HL-60/S4 (cell line): ENCODE measurements around the gene SERINC1.
"Not testable (repeated sequence)": the region's sequence is repeated elsewhere in the genome, so short reads cannot be mapped to it uniquely, and the experiment has no call there.

Source experiments
- in situ Hi-C: fragments of 300-500 bp; cut with MboI; formaldehyde crosslinking; loops from 2 replicates; pipeline ENCODE4 v1.14.3; 2022; ENCODE audit warnings: low sequenced_read_pairs

The SERINC1 gene

DNA sequence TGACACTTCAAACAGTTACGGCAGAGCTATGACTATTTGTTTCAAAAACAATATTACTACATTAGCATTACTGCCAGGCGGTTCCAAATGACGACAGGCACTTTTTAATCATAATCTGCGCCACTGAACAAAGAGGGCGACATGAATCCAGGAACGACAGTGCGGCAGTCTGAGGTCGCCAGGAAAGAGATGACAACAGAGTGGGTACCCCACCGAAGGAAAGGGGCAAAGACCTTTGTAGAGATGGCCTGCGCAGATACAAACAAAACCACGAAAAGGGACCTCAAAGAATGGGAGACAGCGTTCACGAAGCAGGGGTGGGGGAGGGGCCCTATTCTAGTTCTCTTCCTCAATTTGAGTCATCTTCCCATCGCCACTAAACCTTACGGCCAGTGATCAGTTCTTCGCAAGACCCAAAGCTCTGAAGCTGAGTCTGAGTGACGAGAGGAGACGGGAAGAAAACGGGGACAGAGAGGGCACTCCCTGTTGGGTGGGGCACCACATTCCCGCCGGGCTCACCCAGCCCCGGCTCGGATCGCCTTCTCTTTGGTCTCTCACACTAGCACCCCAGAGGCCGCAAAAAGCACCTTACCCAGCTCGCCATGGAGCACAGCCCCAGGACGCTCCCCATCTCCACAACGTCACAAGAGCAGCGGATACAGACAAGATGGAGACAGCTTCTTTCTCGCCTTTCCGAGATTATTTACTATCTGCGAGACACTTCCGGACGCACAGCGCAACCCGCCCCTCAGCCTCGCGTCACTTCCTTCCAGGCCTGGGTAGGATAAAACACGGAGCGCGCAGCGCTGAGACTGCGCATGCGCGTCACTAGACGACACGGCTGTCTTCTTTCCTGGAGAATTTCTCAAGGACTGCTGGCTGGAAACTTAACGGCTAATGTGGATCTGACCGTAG lies at the start of gene SERINC1:
Gene SERINC1 (minus strand): TSS at position 701 of the 915 bp plus-strand sequence. CDS start 70 bp downstream, at position 631.
- in situ Hi-C loops: no loop called here

DNA sequence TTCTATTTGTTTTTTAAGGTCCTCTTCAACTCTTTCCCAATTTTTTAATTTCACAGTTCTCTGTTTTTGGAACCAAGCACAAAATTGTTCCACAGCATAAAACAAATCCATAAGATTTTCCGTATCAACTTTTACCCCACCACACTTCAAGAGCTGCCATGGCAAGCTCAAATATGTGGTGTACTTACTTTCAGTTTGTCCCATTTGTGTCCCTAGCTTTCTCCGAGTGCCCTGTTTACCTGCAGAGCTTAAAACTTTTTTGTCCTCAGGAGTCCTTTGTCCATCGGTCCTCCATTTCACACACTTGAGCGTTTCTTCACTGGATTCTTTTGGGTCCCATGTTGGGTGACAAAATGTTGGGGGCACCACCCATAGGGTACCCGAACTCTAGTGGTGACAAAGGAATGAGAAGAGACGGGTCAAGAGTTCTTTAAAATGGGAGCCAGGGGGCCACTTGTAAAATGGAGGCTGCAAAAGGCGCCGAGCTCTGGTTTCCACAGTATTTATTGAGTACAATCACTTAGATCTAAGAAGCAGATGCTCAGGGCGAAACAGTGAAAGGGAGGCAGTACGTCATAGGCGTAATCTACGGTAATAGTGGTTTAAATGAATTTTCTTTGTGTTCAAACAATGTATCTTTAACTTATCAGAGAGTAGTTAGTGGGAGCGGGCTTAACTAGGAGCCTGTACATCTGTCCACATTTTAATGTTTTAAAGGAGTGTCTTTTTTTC lies 39.8 kb upstream of the SERINC1 start:
- in situ Hi-C loops: no loop called here

DNA sequence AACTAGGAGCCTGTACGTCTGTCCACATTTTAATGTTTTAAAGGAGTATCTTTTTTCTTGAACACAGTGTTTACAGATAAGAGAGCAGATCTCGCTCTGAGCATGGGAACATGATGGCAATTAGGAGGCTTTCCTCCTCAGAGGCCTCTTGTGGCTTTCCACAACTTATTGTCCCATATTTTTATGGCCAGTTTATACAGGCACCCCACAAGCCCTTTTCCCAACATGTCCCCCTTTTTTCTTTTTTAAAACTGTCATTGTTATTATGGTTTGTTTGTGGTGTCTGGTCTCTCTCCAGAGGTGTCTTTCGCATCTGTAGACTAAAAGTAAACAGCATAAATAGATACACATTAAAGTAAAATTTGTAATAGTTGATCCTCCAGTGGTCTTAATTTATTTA lies 33.6 kb upstream of the SERINC1 start:
- in situ Hi-C loops: not testable (repeated sequence)

DNA sequence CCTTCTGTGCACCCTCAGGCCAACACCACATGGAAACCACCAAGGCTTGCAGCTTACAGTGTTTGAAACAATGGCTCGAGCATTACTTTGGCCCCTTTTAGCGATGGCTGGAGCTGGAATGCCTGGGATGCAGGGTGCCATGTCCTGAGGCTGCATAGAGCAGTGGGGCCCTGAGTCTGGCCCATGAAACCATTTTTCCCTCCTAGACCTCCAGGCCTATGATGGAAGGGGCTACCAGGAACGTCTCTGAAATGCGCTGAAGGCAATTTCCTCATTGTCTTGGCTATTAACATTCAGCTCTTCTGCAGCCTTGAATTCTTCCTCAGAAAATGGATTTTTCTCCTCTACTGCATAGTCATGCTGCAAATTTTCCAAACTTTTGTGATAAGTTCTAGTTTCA lies 29.9 kb upstream of the SERINC1 start:
- in situ Hi-C loops: no loop called here

DNA sequence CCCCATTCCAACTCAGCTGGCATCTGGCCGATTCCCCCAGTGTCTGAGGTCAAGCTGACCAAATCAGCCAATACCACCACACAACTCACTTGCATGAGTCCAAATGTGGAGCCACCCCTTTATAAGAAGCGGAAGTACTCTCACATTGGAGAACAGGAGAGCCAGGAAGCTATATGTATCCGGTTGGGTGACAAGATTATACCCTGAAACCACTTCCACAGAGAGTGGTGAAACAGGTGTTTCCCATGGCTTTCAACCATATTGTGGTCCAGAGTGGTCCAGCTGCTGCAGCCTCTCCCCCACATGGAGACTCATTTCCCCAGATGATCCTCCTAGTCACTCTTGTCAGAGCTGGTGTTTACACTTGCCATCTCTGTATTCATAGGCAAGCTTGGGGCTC lies 24.0 kb upstream of the SERINC1 start:
- in situ Hi-C loops: loop anchor here (25.0 kb wide), 1 partner anchor 342 kb away; no protein-coding TSS in a partner anchor

DNA sequence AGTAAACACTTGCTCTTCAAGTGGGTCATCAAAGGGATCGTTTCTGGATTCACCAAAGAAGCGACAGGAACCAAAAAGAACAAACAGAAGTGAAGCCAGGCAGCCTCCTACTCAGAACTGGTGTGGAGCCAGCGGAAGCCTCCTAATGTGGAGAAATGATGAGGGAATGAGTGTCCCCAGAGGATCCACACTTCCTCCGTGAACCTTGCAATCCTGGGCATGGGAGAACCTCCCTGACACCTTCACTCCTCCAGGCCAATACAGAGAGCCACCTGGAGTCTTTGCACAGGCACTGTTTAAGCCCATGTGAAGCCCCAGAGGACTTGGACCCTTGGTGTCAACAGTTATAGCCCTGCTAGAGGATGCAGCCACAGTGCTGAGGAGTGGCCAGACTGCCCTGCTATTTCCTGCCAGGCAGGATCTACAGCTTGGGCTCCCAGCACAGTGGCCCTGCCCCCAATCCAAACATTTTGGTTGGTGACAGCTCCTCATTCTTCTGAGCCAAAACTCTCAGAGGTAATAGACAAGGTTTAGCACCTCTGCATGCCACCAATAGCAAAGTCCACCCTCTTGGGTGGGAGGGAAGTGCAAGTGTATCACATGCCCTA lies 23.2 kb upstream of the SERINC1 start:
- in situ Hi-C loops: loop anchor here (25.0 kb wide), 1 partner anchor 343 kb away; no protein-coding TSS in a partner anchor

DNA sequence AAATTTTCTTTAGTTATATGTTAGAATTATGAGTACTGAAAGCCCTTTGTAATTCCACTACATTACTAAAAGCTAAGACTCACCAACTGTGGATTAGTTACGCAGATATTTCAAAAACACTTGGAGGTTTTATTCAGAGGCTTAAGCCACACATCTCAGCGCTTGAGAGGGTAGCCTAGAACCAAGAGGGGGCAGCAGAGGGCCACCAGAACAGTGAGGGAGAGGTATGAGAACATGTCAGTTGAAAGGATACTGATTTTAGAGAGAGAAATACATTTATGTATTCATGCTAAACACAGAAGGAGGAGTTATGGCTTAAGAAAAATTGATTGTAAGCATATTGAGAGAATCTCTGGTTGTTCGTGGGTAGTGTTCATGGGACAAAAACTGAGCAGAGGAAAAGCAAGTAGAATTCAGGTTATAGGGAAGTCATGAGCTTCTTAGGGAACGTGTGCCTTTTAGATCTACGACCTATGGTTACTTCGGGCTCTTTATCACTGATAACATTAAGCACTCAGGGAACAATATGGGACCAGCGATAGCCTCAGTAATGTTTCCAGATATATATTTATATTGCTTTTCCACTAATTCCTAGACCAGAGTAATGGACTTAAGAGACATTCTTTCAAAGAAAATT lies 20.4 kb upstream of the SERINC1 start:
- in situ Hi-C loops: loop anchor here (25.0 kb wide), 1 partner anchor 345 kb away; no protein-coding TSS in a partner anchor

DNA sequence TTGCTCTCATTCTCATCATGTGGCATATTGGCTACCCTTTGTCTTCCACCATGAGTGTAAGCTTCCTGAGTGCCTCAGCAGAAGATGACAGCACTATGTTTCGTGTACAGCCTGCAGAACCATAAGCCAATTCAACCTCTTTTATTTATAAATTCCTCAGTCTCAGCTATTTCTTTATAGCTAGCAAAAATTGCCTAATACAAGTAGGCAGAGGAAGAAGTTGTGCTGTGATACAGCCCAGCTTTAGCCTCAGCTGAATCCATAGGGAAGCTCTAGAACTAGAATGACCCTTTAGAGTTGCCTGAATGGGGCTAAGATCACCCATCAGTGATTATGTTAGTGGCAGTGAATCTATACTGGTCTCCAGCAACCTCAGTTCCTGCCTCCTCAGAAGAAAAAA lies 19.0 kb upstream of the SERINC1 start:
- in situ Hi-C loops: loop anchor here (25.0 kb wide), 1 partner anchor 347 kb away; no protein-coding TSS in a partner anchor

DNA sequence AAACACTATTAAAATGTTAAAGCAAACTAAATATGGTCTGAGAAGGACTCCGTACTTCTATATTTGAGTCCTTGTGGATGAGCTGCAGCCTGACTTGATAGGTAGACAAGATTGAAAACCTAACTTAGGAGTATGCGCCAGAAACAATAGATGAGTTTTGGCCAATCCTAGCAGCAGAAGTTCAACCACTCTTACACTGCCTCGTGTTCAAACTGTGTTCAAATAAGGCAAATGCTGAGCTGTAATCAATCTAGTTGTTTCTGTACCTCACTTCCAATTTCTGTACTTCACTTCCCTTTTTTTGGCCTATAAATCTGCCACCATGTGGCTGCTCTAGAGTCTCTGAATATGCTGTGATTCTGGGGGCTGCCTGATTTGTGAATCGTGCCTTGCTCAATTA lies 13.2 kb upstream of the SERINC1 start:
- in situ Hi-C loops: loop anchor here (25.0 kb wide), 1 partner anchor 353 kb away; no protein-coding TSS in a partner anchor

DNA sequence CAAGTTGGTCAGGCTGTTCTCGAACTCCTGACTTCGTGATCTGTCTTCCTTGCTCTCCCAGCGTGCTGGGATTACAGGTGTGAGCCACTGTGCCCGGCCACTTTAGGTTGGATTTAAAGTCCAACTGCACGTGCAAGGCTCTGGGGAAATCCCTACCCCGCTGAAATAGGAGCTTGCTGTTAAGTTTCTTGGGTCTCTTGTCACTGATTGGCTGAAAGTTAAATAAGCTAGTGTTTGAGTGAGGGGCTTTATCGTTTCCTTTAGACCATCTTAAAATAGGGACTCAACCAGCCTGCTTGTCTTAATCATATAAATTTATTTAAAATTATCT lies 11.1 kb upstream of the SERINC1 start:
- in situ Hi-C loops: loop anchor here (25.0 kb wide), 1 partner anchor 355 kb away; no protein-coding TSS in a partner anchor

DNA sequence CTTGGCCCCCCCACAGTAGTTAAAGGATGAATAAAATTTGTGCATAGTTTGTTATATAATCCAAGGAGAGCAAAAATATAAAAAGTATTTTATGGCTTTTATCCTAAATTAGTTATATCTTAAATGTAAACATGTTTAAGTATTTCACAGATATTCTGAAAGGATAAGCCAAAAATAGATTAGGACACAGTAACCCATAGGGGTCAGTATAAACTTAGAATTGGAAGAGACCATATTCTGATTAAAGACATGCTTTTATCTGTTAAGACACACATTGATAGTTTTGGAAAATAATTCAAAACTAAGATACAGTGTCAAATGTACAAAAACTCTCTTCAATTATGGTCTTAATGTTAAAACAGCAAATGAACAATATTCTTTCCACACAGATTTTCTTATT lies 4.5 kb upstream of the SERINC1 start:
- in situ Hi-C loops: loop anchor here (25.0 kb wide), 1 partner anchor 361 kb away; no protein-coding TSS in a partner anchor

DNA sequence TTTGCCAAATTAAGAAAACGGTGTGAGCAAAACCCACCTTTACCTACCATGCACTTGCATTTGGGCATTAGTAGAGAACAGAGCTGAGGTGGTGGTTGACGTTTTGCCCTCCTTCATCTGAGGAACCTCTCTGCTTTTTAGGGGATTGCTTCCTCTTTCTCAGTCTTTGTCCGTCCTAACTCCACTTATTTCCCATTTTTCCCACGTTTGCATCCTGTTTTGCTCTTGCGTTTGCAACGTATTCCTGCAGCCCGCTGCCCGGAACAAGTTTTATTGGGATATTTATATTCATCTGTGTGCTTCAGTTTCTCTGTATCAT lies 374 bp upstream of the SERINC1 start:
- in situ Hi-C loops: no loop called here

DNA sequence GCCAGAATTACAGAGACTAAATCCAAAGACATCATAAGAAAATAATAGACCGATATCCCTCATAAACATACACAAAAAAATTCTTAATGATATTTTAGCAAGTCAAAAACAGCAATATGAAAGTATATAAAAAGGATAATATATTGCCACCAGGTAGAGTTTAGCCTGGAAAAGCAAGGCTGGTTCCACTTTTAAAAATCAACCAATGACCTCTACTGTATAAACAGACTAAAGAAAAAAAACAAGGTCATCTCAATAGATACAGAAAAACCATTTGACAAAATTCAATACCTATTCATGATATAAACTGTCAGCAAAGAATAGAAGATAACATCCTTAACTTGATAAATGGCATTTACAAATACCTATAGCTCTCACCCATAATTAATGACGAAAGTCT lies 9.7 kb downstream of the SERINC1 start:
- in situ Hi-C loops: no loop called here

DNA sequence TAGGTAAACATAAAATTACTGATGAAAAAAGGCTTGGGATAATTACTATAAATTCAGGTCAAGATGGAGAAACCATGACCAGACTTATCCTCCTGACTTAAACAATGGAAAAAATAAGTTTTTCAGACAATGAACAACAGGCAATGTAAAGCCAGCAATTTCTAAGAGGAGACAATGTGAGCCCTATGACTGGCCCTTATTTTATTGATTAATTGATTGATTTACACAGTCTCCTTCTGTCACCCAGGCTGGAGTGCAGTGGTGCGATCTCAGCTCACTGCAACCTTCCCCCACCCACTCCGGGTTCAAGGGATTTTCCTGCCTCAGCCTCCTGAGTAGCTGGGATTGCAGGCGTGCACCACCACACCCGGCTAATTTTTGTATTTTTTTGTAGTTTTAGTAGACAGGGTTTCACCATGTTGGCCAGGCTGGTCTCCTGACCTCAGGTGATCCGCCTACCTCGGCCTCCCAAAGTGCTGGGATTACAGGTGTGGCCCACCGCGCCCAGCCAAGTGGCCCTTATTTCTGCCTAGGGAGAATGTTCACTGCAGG lies 11.7 kb downstream of the SERINC1 start:
- in situ Hi-C loops: not testable (repeated sequence)

DNA sequence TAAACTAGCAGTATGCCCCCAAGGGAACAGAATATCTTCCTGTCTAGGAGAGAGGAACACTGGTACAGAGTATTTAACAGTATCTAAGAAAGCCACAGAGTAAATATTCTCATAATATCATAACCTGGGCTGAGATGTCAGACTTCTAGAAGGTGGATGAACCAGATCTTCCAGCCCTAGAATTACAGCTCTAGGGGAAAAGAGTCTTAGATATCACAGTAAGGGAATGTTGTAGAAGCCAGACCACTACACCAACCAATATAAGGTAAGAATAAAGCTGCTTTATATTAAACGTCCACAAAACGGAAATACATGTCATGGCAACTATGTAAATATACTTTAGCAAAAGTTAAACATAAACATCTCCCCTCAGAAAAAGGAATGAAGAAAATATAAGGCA lies 12.4 kb downstream of the SERINC1 start:
- in situ Hi-C loops: no loop called here

DNA sequence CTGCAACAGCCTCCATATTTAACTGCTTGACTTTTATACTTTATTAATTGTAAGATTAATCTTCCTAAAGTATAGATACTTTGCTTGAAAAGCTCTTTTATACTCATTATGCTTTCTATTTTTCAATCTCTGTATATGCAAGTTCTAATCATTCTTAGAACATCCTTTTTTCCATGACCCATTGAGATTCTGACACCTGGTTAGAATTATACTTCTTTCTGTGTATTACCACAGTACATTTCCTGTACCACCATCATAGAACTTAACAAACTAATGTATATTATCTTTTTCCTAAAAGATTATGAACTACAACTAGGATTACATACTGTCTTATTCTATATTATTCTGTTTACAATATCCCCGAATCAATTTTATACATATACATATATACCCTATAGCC lies 13.5 kb downstream of the SERINC1 start:
- in situ Hi-C loops: no loop called here

DNA sequence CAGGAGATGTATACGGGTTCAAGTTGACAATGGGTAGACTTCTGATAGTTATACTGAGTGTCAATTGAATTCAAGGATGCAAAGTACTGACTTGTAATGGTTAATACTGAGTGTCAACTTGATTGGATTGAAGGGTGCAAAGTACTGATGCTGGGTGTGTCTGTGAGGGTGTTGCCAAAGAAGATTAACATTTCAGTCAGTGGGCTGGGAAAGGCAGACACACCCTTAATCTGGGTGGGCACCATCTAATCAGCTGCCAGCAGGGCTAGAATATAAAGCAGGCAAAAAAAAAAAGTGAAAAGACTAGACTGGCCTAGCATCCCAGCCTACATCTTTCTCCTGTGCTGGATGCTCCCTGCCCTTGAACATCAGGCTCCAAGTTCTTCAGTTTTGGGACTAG lies 16.5 kb downstream of the SERINC1 start:
- in situ Hi-C loops: not testable (repeated sequence)

DNA sequence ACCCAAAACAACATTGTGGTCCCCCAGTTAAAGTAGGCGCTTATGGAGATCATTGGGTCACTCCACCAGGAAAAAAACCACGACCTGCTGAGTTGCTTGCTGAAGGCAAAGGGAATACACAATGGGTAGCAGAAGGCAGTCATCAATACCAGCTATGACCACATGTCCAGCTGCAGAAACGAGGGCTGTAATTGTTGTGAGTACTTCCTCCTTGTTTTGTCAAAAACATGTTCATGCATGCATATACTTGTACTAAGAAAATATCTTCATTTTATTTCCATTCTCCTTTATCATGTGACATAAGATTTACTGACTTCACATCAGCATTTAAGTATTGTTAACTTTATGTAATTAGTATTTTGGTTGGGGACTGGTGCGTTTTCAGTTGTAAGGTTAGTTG lies 16.9 kb downstream of the SERINC1 start:
- in situ Hi-C loops: no loop called here

DNA sequence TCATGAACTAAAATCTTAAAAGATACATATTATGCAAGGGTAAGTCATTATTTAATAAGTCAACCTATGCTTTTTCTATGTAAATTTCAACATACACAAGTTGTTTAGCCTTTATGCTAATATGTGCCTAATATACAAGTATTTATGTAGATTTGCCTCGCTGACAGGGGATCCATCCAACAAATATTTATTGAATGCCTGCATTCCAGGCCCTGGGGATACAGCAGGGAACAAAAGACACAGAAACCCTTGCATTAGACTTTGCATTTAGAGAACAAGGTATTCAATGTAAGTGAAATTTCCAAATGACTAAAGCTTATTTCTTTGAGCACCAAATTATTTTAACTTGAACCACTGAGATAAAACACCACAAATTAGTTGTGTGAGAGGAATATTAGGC lies 19.1 kb downstream of the SERINC1 start:
- in situ Hi-C loops: no loop called here

DNA sequence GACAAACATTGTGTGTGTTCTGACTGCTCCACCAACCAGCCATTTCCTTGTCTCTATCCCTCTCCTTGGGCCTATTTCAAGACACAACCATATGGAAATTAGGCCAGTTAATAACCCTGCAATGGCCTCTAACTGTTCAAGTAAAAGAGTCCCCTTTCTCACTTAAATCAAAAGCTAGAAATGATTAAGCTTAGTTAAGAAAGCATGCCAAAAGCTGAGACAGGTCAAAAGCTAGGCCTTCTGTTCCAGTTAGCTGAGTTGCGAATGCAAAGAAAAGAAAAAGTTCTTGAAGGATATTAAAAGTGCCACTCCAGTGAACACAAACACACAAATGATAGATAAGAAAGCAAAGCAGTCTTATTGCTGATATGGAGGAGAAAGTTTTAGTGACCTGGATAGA lies 22.5 kb downstream of the SERINC1 start:
- in situ Hi-C loops: no loop called here

DNA sequence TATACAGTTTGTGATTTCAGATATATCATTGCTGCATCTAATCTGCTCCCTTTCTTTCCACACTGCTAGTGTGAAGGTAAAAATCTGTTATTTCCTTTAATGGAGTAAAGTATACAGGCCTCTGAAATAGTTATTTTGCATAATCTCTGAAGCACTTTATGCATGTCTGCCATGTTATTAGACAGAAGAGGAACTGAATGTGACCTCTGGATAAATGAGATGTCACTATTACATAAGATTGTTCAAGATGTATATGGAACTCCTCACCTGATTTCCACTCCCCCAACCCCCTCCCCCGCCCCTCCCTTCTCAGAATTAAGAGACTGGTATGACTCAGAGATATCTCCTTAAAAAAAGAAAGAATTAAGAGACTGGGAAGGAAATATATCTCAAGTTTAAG lies 26.3 kb downstream of the SERINC1 start:
- in situ Hi-C loops: no loop called here
